Activated CD4-positive, alpha-beta T cell treated with anti-CD3 and anti-CD28 coated beads for 36 hours (primary cell): ENCODE results near the gene SNAI3. TPM values are rescaled to one million over a fixed set of nuclear protein-coding genes. Genes with fewer than 3 reads are reported as not detected.

Experiments
- ATAC-seq: fragments of 200-7000 bp; cut with Tn5 transposase; one replicate; pipeline ENCODE4 v1.10.0; 2021; ENCODE audit warnings: mild to moderate bottlenecking, moderate library complexity
- CTCF ChIA-PET: fragments of 350-600 bp; sonication (Branson Sonifier 250); formaldehyde crosslinking; loops from one replicate; lab custom pipeline; 2021; ENCODE audit warnings: antibody characterized with exemption; lab: Charles Lee
- POLR2A ChIA-PET: fragments of 350-600 bp; sonication (Branson Sonifier 250); formaldehyde crosslinking; loops from one replicate; lab custom pipeline; 2021; ENCODE audit warnings: antibody characterized with exemption, inconsistent platforms; lab: Charles Lee
- DNase-seq: peaks from one replicate; pipeline ENCODE4 v3.0.0-alpha.2; 2020
- H3K27ac Mint-ChIP-seq: one replicate; pipeline ENCODE4 v1.8.0; 2021; ENCODE audit warnings: mixed read lengths
- H3K27me3 Mint-ChIP-seq: one replicate; pipeline ENCODE4 v1.8.0; 2021; ENCODE audit warnings: mixed read lengths
- H3K36me3 Mint-ChIP-seq: one replicate; pipeline ENCODE4 v1.8.0; 2021; ENCODE audit warnings: low read depth, mixed read lengths
- H3K4me1 Mint-ChIP-seq: one replicate; pipeline ENCODE4 v1.8.0; 2021; ENCODE audit warnings: mixed read lengths
- H3K4me3 Mint-ChIP-seq: one replicate; pipeline ENCODE4 v1.8.0; 2021; ENCODE audit warnings: mild to moderate bottlenecking, moderate library complexity, mixed read lengths
- H3K9me3 Mint-ChIP-seq: one replicate; pipeline ENCODE4 v1.8.0; 2021; ENCODE audit warnings: low read depth, mixed read lengths
- intact Hi-C, 2 experiments: fragments of 100-400 bp; cut with DNase I in 1 of 2; cut with micrococcal nuclease in 1 of 2; formaldehyde crosslinking; loops; one replicate each; pipeline versions ENCODE4 v1.14.2 to v1.15.1; 2022 to 2024; cut with DNase I, micrococcal nuclease
- total RNA-seq, 2 experiments: library from RNA; stranded (reverse); gene quantifications; one replicate each; pipeline ENCODE4 v1.2.3, GENCODE V29; 2021

SNAI3 gene
- total RNA-seq, 2 experiments from 2014 or later: 3.6 to 4.1 TPM

GRCh38 chr16:88686062-88686438 lies 257 bp downstream of the SNAI3 start:
- no peaks in the 10 kb centered on the region for H3K9me3 Mint-ChIP-seq
- H3K4me3 Mint-ChIP-seq: peak overlapping the region; percentile 70
- peak overlapping the region; percentile 37 for H3K27ac Mint-ChIP-seq
- ATAC-seq (peak; percentile 27), DNase-seq (peak; percentile 65)
- ChIA-PET CTCF (interaction anchor here (0.8 kb wide), 1 partner anchor 816 kb away, joined by 3 read pairs; no protein-coding TSS in a partner anchor), POLR2A (no interaction called here)
- H3K4me1 Mint-ChIP-seq: peaks cover 44% of the 10 kb centered on the region
- H3K36me3 Mint-ChIP-seq: peaks cover under 1% of the 10 kb centered on the region
- no peaks in the 10 kb centered on the region for H3K27me3 Mint-ChIP-seq
- intact Hi-C loops: loop anchor here (1.0 to 2.0 kb wide), 11 partner anchors 15 to 485 kb away; partner anchors contain the start of genes CTU2 (in 2 of the 2), RNF166 (in 2 of the 2), CDH15 (in 1 of the 2) and CYBA (in 1 of the 2)

GRCh38 chr16:88685156-88686061 lies 898 bp downstream of the SNAI3 start:
- Mint-ChIP-seq H3K27ac (peak overlapping the region; percentile 51), H3K4me3 (peak overlapping the region; percentile 70), H3K9me3 (no peaks in the 10 kb centered on the region), H3K36me3 (peaks cover 3% of the 10 kb centered on the region), H3K4me1 (peaks cover 42% of the 10 kb centered on the region), H3K27me3 (no peaks in the 10 kb centered on the region)
- CTCF ChIA-PET: interaction anchor here (0.6 to 1.5 kb wide), 12 partner anchors 10 to 227 kb away, joined by 3 to 7 read pairs (median 3); partner anchors contain the start of gene MVD
- ATAC-seq (peak; percentile 13), DNase-seq (peak; percentile 85)
- POLR2A ChIA-PET: interaction anchor here (1.5 kb wide), 1 partner anchor 20 kb away, joined by 3 read pairs; no protein-coding TSS in a partner anchor
- intact Hi-C loops: loop anchor here (1.0 to 2.0 kb wide), 11 partner anchors 15 to 486 kb away; partner anchors contain the start of genes CTU2 (in 2 of the 2), RNF166 (in 2 of the 2), CDH15 (in 1 of the 2) and CYBA (in 1 of the 2)

GRCh38 chr16:88684569-88685155 lies 1.6 kb downstream of the SNAI3 start:
- H3K36me3 Mint-ChIP-seq: peaks cover 3% of the 10 kb centered on the region
- ChIA-PET POLR2A (interaction anchor here (1.5 kb wide), 1 partner anchor 21 kb away, joined by 3 read pairs; no protein-coding TSS in a partner anchor), CTCF (interaction anchor here (0.6 to 1.5 kb wide), 11 partner anchors 10 to 227 kb away, joined by 3 to 7 read pairs (median 3); partner anchors contain the start of gene MVD)
- ATAC-seq (no peak), DNase-seq (no peak)
- H3K9me3 Mint-ChIP-seq: no peaks in the 10 kb centered on the region
- intact Hi-C loops: no loop called here
- H3K27ac Mint-ChIP-seq: peak overlapping the region; percentile 51
- H3K27me3 Mint-ChIP-seq: no peaks in the 10 kb centered on the region
- H3K4me1 Mint-ChIP-seq: peaks cover 40% of the 10 kb centered on the region
- H3K4me3 Mint-ChIP-seq: peak overlapping the region; percentile 70

GRCh38 chr16:88681709-88682451 lies 4.4 kb downstream of the SNAI3 start:
- POLR2A ChIA-PET: no interaction called here
- H3K4me3 Mint-ChIP-seq: peak overlapping the region; percentile 49
- no peaks in the 10 kb centered on the region for H3K27me3 Mint-ChIP-seq
- DNase-seq (peak; percentile 91), ATAC-seq (peak; percentile 81)
- CTCF ChIA-PET: interaction anchor here (0.7 to 1.6 kb wide), 7 partner anchors 9 to 176 kb away, joined by 3 to 4 read pairs (median 3); partner anchors contain the start of genes IL17C and MVD
- H3K4me1 Mint-ChIP-seq: peaks cover 40% of the 10 kb centered on the region
- peak overlapping the region; percentile 91 for H3K27ac Mint-ChIP-seq
- H3K36me3 Mint-ChIP-seq: peaks cover 3% of the 10 kb centered on the region
- no peaks in the 10 kb centered on the region for H3K9me3 Mint-ChIP-seq
- intact Hi-C loops: loop anchor here in 1 of 2 experiments (1.0 kb wide), 3 partner anchors 19 to 31 kb away; partner anchors contain the start of genes CTU2, CYBA, MVD and RNF166

GRCh38 chr16:88681084-88681680 lies 5.1 kb downstream of the SNAI3 start:
- peak overlapping the region; percentile 49 for H3K4me3 Mint-ChIP-seq
- DNase-seq (peak; percentile 76), ATAC-seq (peak; percentile 24)
- H3K4me1 Mint-ChIP-seq: peaks cover 40% of the 10 kb centered on the region
- intact Hi-C loops: loop anchor here in 1 of 2 experiments (1.0 kb wide), 3 partner anchors 18 to 30 kb away; partner anchors contain the start of genes CTU2, CYBA, MVD and RNF166
- no peaks in the 10 kb centered on the region for H3K27me3 Mint-ChIP-seq
- POLR2A ChIA-PET: no interaction called here
- no peaks in the 10 kb centered on the region for H3K9me3 Mint-ChIP-seq
- peaks cover 3% of the 10 kb centered on the region for H3K36me3 Mint-ChIP-seq
- peak overlapping the region; percentile 91 for H3K27ac Mint-ChIP-seq
- CTCF ChIA-PET: interaction anchor here (1.0 to 2.2 kb wide), 7 partner anchors 8 to 61 kb away, joined by 3 to 8 read pairs (median 3); partner anchors contain the start of genes IL17C and MVD

- intact Hi-C loops: loop anchor here in 1 of 2 experiments (1.0 kb wide), 3 partner anchors 17 to 29 kb away; partner anchors contain the start of genes CTU2, CYBA, MVD and RNF166
- ChIA-PET CTCF (interaction anchor here (0.6 to 2.2 kb wide), 6 partner anchors 10 to 713 kb away, joined by 3 to 8 read pairs (median 4); partner anchors contain the start of genes IL17C and MVD), POLR2A (interaction anchor here (0.6 kb wide), 1 partner anchor 12 kb away, joined by 3 read pairs; no protein-coding TSS in a partner anchor)
- peaks cover 3% of the 10 kb centered on the region for H3K36me3 Mint-ChIP-seq
- H3K27me3 Mint-ChIP-seq: no peaks in the 10 kb centered on the region
- ATAC-seq: no peak
- peaks cover 40% of the 10 kb centered on the region for H3K4me1 Mint-ChIP-seq
- H3K9me3 Mint-ChIP-seq: no peaks in the 10 kb centered on the region
- peak overlapping the region; percentile 91 for H3K27ac Mint-ChIP-seq
- no peak overlapping the region for H3K4me3 Mint-ChIP-seq
- DNase-seq: no peak
These were observed 5.7 kb downstream of the SNAI3 start for GRCh38 chr16:88680554-88681083.

- Mint-ChIP-seq H3K27me3 (no peaks in the 10 kb centered on the region), H3K4me1 (peaks cover 21% of the 10 kb centered on the region), H3K27ac (no peak overlapping the region), H3K4me3 (no peak overlapping the region), H3K9me3 (no peaks in the 10 kb centered on the region), H3K36me3 (peaks cover 3% of the 10 kb centered on the region)
- CTCF ChIA-PET: no interaction called here
- ATAC-seq (no peak), DNase-seq (no peak)
- POLR2A ChIA-PET: interaction anchor here (0.6 kb wide), 1 partner anchor 75 kb away, joined by 12 read pairs; no protein-coding TSS in a partner anchor
- intact Hi-C loops: no loop called here
These were observed 7.9 kb downstream of the SNAI3 start for GRCh38 chr16:88678224-88678979.

GRCh38 chr16:88677721-88678120 lies 8.6 kb downstream of the SNAI3 start:
- no peaks in the 10 kb centered on the region for H3K9me3 Mint-ChIP-seq
- ATAC-seq (no peak), DNase-seq (no peak)
- H3K27me3 Mint-ChIP-seq: no peaks in the 10 kb centered on the region
- CTCF ChIA-PET: no interaction called here
- POLR2A ChIA-PET: interaction anchor here (0.6 kb wide), 1 partner anchor 74 kb away, joined by 12 read pairs; no protein-coding TSS in a partner anchor
- peaks cover 19% of the 10 kb centered on the region for H3K4me1 Mint-ChIP-seq
- peaks cover 3% of the 10 kb centered on the region for H3K36me3 Mint-ChIP-seq
- no peak overlapping the region for H3K27ac Mint-ChIP-seq
- intact Hi-C loops: no loop called here
- H3K4me3 Mint-ChIP-seq: no peak overlapping the region

GRCh38 chr16:88676502-88677242 lies 9.6 kb downstream of the SNAI3 start:
- no peak for DNase-seq
- no peak for ATAC-seq
- H3K9me3 Mint-ChIP-seq: no peaks in the 10 kb centered on the region
- H3K4me1 Mint-ChIP-seq: peaks cover 10% of the 10 kb centered on the region
- intact Hi-C loops: no loop called here
- ChIA-PET CTCF (interaction anchor here (0.6 kb wide), 1 partner anchor 10 kb away, joined by 3 read pairs; no protein-coding TSS in a partner anchor), POLR2A (no interaction called here)
- no peaks in the 10 kb centered on the region for H3K27me3 Mint-ChIP-seq
- peaks cover 3% of the 10 kb centered on the region for H3K36me3 Mint-ChIP-seq
- H3K27ac Mint-ChIP-seq: no peak overlapping the region
- H3K4me3 Mint-ChIP-seq: no peak overlapping the region
